HepG2 (cell line): ENCODE data around the gene BOLL. TPM values are rescaled to one million over a fixed set of nuclear protein-coding genes. Genes with fewer than 3 reads are reported as not detected.

ENCODE experiments used
- CBX2 ChIP-seq, 2 experiments: fragments of 200-600 bp in 1 of 2; sonication (generic); formaldehyde crosslinking in 1 of 2; IDR thresholded peaks; 2 replicates each; pipeline versions ENCODE4 v1.7.0 to v1.8.1; 2018 to 2022; ENCODE audit warnings: low read depth in 2 of 2, low read length in 1 of 2, mild to moderate bottlenecking in 1 of 2, missing genetic modification reagents in 1 of 2
- CCAR2 ChIP-seq: fragments of 200-400 bp; formaldehyde crosslinking; optimal IDR thresholded peaks from 2 replicates; pipeline ENCODE3; 2018; ENCODE audit warnings: low read depth, mild to moderate bottlenecking, low read length, moderate library complexity
- HNRNPK ChIP-seq: fragments of 200-400 bp; formaldehyde crosslinking; IDR thresholded peaks from 2 replicates; pipeline ENCODE4 v1.6.1; 2018; ENCODE audit warnings: low read length, low read depth, moderate library complexity, mild to moderate bottlenecking; ENCODE audit not compliant: poor library complexity, severe bottlenecking
- HNRNPLL ChIP-seq: fragments of 200-400 bp; formaldehyde crosslinking; IDR thresholded peaks from 2 replicates; pipeline ENCODE4 v1.6.1; 2017; ENCODE audit warnings: mild to moderate bottlenecking, low read depth, low read length; ENCODE audit not compliant: poor library complexity, severe bottlenecking
- KLF6 ChIP-seq: IDR thresholded peaks from 2 replicates; pipeline ENCODE4 v1.8.0; 2016; ENCODE audit warnings: missing biosample characterization, missing genetic modification reagents
- NCOA2 ChIP-seq: sonication (generic); formaldehyde crosslinking; IDR thresholded peaks from 2 replicates; pipeline ENCODE4 v1.8.0; 2022; ENCODE audit warnings: inconsistent platforms
- NFE2L1 ChIP-seq: sonication (generic); formaldehyde crosslinking; IDR thresholded peaks from 2 replicates; pipeline ENCODE4 v1.4.0; 2020; ENCODE audit warnings: missing genetic modification reagents, mild to moderate bottlenecking, borderline replicate concordance
- PPARG ChIP-seq: conservative IDR thresholded peaks from 2 replicates; pipeline ENCODE4 v1.6.1; 2016; ENCODE audit warnings: missing biosample characterization, missing genetic modification reagents
- SMARCE1 ChIP-seq: fragments of 450-650 bp; IDR thresholded peaks from 2 replicates; pipeline ENCODE4 v1.6.1; 2017; ENCODE audit warnings: borderline replicate concordance
- SP4 ChIP-seq: sonication (generic); formaldehyde crosslinking; IDR thresholded peaks from 2 replicates; pipeline ENCODE4 v1.8.1; 2023; ENCODE audit warnings: mild to moderate bottlenecking, missing genetic modification reagents
- WIZ ChIP-seq: sonication (generic); formaldehyde crosslinking; IDR thresholded peaks from 2 replicates; pipeline ENCODE4 v1.5.1; 2020; ENCODE audit warnings: mild to moderate bottlenecking, missing genetic modification reagents
- ZBTB25 ChIP-seq: IDR thresholded peaks from 2 replicates; pipeline ENCODE4 v1.6.1; 2018; ENCODE audit warnings: missing genetic modification reagents
- ZFX ChIP-seq: sonication (generic); formaldehyde crosslinking; IDR thresholded peaks from 2 replicates; pipeline ENCODE4 v1.4.0; 2020; ENCODE audit warnings: mild to moderate bottlenecking, low read depth, missing genetic modification reagents, moderate library complexity
- ZNF564 ChIP-seq: sonication (generic); formaldehyde crosslinking; IDR thresholded peaks from 2 replicates; pipeline ENCODE4 v1.8.1; 2023; ENCODE audit warnings: mild to moderate bottlenecking, missing genetic modification reagents
- ZNF576 ChIP-seq: sonication (generic); formaldehyde crosslinking; IDR thresholded peaks from 2 replicates; pipeline ENCODE4 v1.4.0; 2020; ENCODE audit warnings: mild to moderate bottlenecking, missing genetic modification reagents
- ZNF652 ChIP-seq: IDR thresholded peaks from 2 replicates; pipeline ENCODE4 v1.6.1; 2016; ENCODE audit warnings: low read depth, borderline replicate concordance
- ZSCAN12 ChIP-seq: sonication (generic); formaldehyde crosslinking; IDR thresholded peaks from 2 replicates; pipeline ENCODE4 v1.9.0; 2021; ENCODE audit warnings: mild to moderate bottlenecking, missing genetic modification reagents
- polyA plus RNA-seq, 8 experiments: library from polyadenylated mRNA; depleted of rRNA in 3 of 8; stranded (reverse) in 7 of 8; unstranded in 1 of 8; fragments of >200 nt; fragmentation: Illumina TruSeq in 4 of 8; extraction: Trizol in 4 of 8; gene quantifications; 2 replicates each; pipeline versions ENCODE4 v1.2.1 to v1.2.3, GENCODE V29; 2011 to 2016; ENCODE audit warnings: low read depth in 4 of 8, missing spikeins in 1 of 8, mixed read lengths in 1 of 8; ENCODE audit not compliant: insufficient read depth in 1 of 8
- total RNA-seq, 5 experiments: library from RNA; depleted of rRNA; stranded (reverse); fragments of >200 nt; fragmentation: Illumina TruSeq; extraction: Trizol; gene quantifications; 2 replicates each; pipeline ENCODE4 v1.2.3, GENCODE V29; 2016; ENCODE audit warnings: low read depth in 1 of 5
- TF ChIP-seq, protein P1 (sequence below): sonication (generic); formaldehyde crosslinking; IDR thresholded peaks from 2 replicates; pipeline ENCODE4 v1.4.0; 2020; ENCODE audit warnings: missing genetic modification reagents, borderline replicate concordance
- TF ChIP-seq, protein P2 (sequence below): sonication (generic); formaldehyde crosslinking; IDR thresholded peaks from 2 replicates; pipeline ENCODE4 v1.4.0; 2020; ENCODE audit warnings: missing genetic modification reagents
- TF ChIP-seq, protein P3 (sequence below): sonication (generic); formaldehyde crosslinking; IDR thresholded peaks from 2 replicates; pipeline ENCODE4 v1.8.0; 2022; ENCODE audit warnings: missing genetic modification reagents, mild to moderate bottlenecking, inconsistent platforms, borderline replicate concordance

Gene BOLL
- total and polyA plus RNA-seq, 2 of the 13 experiments (the other 11 are each of a cell fraction or from before 2014, with no cell fraction given) = not detected

DNA sequence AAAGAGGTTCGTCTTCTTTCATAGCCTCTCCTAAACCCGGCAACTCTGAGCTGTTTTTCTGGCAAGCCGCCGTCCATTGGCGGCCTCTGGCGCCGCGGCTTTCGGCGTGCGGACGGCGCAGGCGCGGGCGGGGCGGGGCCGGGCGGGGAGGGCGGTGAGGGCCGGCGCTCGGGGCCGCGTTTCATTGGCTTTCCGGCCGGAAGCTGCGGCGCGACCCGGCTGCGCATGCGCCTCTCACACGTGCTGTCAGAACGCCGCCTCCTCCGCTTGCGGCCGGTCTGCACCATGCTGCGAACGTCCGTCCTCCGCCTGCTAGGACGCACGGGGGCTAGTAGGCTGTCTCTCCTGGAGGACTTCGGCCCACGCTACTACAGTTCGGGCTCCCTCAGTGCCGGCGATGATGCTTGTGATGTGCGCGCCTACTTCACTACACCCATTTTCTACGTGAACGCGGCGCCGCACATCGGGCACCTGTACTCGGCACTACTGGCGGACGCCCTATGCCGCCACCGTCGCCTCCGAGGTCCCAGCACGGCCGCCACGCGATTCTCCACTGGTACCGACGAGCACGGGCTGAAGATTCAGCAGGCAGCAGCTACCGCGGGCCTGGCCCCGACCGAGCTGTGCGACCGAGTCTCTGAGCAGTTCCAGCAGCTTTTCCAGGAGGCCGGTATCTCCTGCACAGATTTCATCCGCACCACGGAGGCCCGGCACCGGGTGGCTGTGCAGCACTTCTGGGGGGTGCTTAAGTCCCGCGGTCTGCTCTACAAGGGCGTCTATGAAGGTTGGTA lies 79.8 kb downstream of the BOLL start, which contains the start of gene MARS2 (continued):
- TF ChIP-seq, protein P1, sequence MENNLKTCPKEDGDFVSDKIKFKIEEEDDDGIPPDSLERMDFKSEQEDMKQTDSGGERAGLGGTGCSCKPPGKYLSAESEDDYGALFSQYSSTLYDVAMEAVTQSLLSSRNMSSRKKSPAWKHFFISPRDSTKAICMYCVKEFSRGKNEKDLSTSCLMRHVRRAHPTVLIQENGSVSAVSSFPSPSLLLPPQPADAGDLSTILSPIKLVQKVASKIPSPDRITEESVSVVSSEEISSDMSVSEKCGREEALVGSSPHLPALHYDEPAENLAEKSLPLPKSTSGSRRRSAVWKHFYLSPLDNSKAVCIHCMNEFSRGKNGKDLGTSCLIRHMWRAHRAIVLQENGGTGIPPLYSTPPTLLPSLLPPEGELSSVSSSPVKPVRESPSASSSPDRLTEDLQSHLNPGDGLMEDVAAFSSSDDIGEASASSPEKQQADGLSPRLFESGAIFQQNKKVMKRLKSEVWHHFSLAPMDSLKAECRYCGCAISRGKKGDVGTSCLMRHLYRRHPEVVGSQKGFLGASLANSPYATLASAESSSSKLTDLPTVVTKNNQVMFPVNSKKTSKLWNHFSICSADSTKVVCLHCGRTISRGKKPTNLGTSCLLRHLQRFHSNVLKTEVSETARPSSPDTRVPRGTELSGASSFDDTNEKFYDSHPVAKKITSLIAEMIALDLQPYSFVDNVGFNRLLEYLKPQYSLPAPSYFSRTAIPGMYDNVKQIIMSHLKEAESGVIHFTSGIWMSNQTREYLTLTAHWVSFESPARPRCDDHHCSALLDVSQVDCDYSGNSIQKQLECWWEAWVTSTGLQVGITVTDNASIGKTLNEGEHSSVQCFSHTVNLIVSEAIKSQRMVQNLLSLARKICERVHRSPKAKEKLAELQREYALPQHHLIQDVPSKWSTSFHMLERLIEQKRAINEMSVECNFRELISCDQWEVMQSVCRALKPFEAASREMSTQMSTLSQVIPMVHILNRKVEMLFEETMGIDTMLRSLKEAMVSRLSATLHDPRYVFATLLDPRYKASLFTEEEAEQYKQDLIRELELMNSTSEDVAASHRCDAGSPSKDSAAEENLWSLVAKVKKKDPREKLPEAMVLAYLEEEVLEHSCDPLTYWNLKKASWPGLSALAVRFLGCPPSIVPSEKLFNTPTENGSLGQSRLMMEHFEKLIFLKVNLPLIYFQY (CRISPR knock-in tag) = no peak
- peak; percentile 66; the same call in 1 of the 2 replicates for TF ChIP-seq KLF6 (CRISPR knock-in tag)
- no peak for TF ChIP-seq CBX2 (IDR thresholded peaks at IDR 0.05; ENCODE audit: low read depth, low read length)
- no peak for TF ChIP-seq CBX2 (CRISPR knock-in tag; IDR thresholded peaks at IDR 0.05; ENCODE audit: low read depth)
- peak; percentile 23; the same call in 1 of the 2 replicates for TF ChIP-seq PPARG (CRISPR knock-in tag)
- TF ChIP-seq ZNF564 (CRISPR knock-in tag) = 0 out of 2 replicates have a peak, but pooled peaks have one; percentile 48
- TF ChIP-seq, protein P2, sequence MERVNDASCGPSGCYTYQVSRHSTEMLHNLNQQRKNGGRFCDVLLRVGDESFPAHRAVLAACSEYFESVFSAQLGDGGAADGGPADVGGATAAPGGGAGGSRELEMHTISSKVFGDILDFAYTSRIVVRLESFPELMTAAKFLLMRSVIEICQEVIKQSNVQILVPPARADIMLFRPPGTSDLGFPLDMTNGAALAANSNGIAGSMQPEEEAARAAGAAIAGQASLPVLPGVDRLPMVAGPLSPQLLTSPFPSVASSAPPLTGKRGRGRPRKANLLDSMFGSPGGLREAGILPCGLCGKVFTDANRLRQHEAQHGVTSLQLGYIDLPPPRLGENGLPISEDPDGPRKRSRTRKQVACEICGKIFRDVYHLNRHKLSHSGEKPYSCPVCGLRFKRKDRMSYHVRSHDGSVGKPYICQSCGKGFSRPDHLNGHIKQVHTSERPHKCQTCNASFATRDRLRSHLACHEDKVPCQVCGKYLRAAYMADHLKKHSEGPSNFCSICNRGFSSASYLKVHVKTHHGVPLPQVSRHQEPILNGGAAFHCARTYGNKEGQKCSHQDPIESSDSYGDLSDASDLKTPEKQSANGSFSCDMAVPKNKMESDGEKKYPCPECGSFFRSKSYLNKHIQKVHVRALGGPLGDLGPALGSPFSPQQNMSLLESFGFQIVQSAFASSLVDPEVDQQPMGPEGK (CRISPR knock-in tag) = peak; percentile 64
- TF ChIP-seq ZSCAN12 = no peak
- no peak for TF ChIP-seq ZNF652 (CRISPR knock-in tag)
- TF ChIP-seq NCOA2 (CRISPR knock-in tag) = 0 out of 2 replicates have a peak, but pooled peaks have one; percentile 19
- no peak for TF ChIP-seq HNRNPK
- peak; percentile 96 for TF ChIP-seq HNRNPLL
- peak; percentile 65; the same call in 1 of the 2 replicates for TF ChIP-seq SP4 (CRISPR knock-in tag)
- no peak for TF ChIP-seq CCAR2
- peak; percentile 36; the same call in 1 of the 2 replicates for TF ChIP-seq ZBTB25 (CRISPR knock-in tag)
- peak; percentile 95; the same call in 1 of the 2 replicates for TF ChIP-seq WIZ (CRISPR knock-in tag)
- TF ChIP-seq, protein P3, sequence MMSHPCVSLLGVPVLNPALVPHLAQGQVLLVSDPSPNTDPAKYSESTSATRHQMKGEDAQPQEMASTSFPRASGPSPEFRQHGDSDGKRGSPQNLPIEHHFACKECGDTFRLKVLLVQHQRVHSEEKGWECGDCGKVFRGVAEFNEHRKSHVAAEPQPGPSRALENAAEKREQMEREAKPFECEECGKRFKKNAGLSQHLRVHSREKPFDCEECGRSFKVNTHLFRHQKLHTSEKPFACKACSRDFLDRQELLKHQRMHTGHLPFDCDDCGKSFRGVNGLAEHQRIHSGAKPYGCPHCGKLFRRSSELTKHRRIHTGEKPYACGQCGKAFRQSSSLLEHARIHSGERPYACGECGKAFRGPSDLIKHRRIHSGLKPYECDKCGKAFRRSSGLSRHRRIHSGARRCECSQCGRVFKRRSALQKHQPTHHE (CRISPR knock-in tag) = no peak
- peak; percentile 85 for TF ChIP-seq ZFX (CRISPR knock-in tag)
- TF ChIP-seq NFE2L1 (CRISPR knock-in tag) = no peak
- TF ChIP-seq SMARCE1 = no peak
- peak; percentile 14; the same call in 1 of the 2 replicates for TF ChIP-seq ZNF576 (CRISPR knock-in tag)
